GM12891 (cell line): Measurements from ENCODE around the gene PARD3.

Source experiments
- DNase-seq: peaks from one replicate; pipeline ENCODE4 v3.0.0; 2011; ENCODE audit warnings: low spot score; ENCODE audit not compliant: insufficient read length
- FAIRE-seq: peaks from 2 replicates; lab custom pipeline; 2011; peaks lifted over from hg19 to GRCh38; lab: Jason Lieb, UNC
- PAX5 ChIP-seq: IDR thresholded peaks from 2 replicates; pipeline ENCODE4 v1.6.1; 2011; ENCODE audit warnings: low read length, moderate library complexity, mild to moderate bottlenecking; ENCODE audit not compliant: insufficient read depth, severe bottlenecking
- POLR2A ChIP-seq: IDR thresholded peaks from 2 replicates; pipeline ENCODE4 v1.6.1; 2011; ENCODE audit warnings: low read depth, low read length, control low read depth
- POLR2AphosphoS5 ChIP-seq: IDR thresholded peaks from 2 replicates; pipeline ENCODE4 v1.6.1; 2011; ENCODE audit warnings: low read depth, low read length, control low read depth
- POU2F2 ChIP-seq: IDR thresholded peaks from 2 replicates; pipeline ENCODE4 v1.6.1; 2011; ENCODE audit warnings: low read depth, mild to moderate bottlenecking, control low read depth, low read length, moderate library complexity
- SPI1 ChIP-seq: IDR thresholded peaks from 2 replicates; pipeline ENCODE4 v1.6.1; 2011; ENCODE audit warnings: low read depth, low read length, control low read depth
- TAF1 ChIP-seq: IDR thresholded peaks from 2 replicates; pipeline ENCODE4 v1.6.1; 2011; ENCODE audit warnings: low read depth, low read length, control low read depth

Gene PARD3

GRCh38 chr10:34489973-34490745 lies 324.9 kb downstream of the PARD3 start:
- DNase-seq (no peak), FAIRE-seq (no peak)
- no peak for TF ChIP-seq SPI1
- TF ChIP-seq POLR2AphosphoS5 = no peak
- no peak for TF ChIP-seq POLR2A
- TF ChIP-seq POU2F2 = no peak
- no peak for TF ChIP-seq PAX5
- TF ChIP-seq TAF1 = no peak

DNA sequence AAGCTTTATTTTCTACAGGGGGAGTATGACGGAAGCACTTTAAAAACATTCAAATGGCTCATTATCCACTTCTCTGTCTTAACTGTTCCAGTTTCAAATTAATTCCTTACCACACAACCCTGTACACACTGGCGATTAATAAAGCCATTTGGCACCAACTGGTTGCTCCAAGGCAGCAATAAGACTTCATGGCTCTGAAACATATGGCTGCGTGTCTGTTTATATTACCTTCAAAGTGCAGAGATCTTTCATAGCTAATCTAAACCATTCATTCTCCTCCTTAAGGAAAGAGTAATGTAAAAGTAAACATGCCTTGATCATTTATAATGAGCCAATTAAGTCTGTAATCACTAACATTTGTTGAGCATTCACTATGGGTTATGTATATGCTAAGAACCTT lies 325.7 kb downstream of the PARD3 start:
- no peak for TF ChIP-seq POU2F2
- TF ChIP-seq SPI1 = no peak
- no peak for TF ChIP-seq TAF1
- no peak for TF ChIP-seq PAX5
- no peak for TF ChIP-seq POLR2AphosphoS5
- no peak for TF ChIP-seq POLR2A
- FAIRE-seq (no peak), DNase-seq (no peak)

GRCh38 chr10:34488476-34489130 lies 326.5 kb downstream of the PARD3 start:
- DNase-seq (no peak), FAIRE-seq (no peak)
- TF ChIP-seq POLR2AphosphoS5 = no peak
- TF ChIP-seq POU2F2 = no peak
- TF ChIP-seq PAX5 = no peak
- no peak for TF ChIP-seq TAF1
- TF ChIP-seq POLR2A = no peak
- TF ChIP-seq SPI1 = no peak

GRCh38 chr10:34486008-34486407 lies 329.1 kb downstream of the PARD3 start:
- no peak for TF ChIP-seq SPI1
- no peak for FAIRE-seq
- no peak for DNase-seq

GRCh38 chr10:34484164-34484563 lies 330.9 kb downstream of the PARD3 start:
- DNase-seq (no peak), FAIRE-seq (no peak)
- TF ChIP-seq POLR2A = no peak
- TF ChIP-seq POU2F2 = no peak
- no peak for TF ChIP-seq TAF1
- TF ChIP-seq SPI1 = no peak
- TF ChIP-seq PAX5 = no peak
- TF ChIP-seq POLR2AphosphoS5 = no peak

DNA sequence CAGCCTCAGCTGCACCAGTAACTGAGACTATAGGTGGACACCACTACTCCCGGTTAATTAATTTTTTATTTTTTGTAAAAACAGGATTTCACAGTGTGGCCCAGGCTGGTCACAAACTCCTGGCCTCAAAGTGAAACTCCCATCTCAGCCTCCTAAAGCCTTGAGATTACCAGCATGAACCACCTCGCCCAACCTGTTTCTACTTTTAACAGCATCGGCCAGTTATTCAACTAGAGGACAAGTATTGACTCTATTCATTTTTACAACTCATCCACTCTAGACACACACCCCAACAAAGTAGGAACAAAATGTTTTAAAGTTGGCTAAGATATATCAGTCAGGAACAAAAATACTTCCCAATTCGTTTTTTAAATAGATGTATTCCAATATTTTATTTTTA lies 334.8 kb downstream of the PARD3 start:
- TF ChIP-seq POLR2A (no peak), PAX5 (no peak), TAF1 (no peak), SPI1 (no peak), POLR2AphosphoS5 (no peak), POU2F2 (no peak)
- FAIRE-seq (no peak), DNase-seq (no peak)

DNA sequence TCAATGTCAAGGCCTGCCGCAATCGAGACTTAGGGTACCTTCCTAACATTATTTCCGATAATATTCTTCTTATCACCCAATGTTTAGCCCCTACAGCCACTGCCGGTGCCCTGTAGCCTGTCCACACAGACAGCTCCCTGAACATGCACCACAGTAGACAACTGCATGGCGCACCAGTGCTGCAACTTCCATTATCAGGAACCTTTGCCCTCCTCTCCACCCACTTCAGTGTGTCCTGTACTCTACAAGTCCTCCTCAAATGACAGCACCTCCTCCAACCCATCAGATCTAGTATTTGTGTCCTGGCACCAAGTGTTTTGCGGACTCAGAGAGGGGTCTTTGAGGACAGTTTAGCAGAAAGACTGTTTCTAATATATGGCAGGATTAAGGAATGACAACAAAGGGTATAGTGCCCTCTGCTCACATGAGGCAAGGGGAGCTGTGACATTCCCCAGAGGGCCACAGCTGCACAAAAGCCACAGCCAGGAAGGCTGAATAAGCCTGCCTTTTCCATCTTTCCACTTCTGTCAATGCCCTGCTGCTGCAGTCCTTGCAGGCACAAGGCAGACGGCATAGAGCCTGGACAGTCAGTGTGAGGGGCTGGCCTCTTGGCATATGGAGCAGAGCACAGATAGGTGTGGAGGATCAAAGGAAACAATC lies 335.4 kb downstream of the PARD3 start:
- no peak for DNase-seq
- TF ChIP-seq PAX5 = no peak
- TF ChIP-seq POLR2A = no peak
- no peak for TF ChIP-seq POU2F2
- TF ChIP-seq TAF1 = no peak
- TF ChIP-seq SPI1 = no peak
- no peak for TF ChIP-seq POLR2AphosphoS5
- FAIRE-seq = no peak

DNA sequence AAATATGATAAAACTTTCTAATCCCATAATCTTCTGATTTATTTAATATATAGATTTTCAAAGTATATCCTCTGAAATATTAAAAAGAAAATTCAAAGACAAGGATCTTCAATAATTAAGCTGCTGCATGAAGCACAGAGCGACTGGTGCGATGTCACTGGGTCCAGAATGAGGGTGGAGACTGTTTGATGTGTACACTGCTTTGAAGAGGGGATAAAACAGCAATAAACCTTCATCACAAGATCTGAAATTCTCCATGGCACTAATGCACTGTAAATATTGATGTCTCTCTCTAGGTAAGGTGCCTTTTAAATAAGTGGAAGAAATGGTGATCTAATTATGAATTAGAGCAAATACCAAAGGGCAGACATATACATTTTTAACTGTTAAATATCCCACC lies 337.8 kb downstream of the PARD3 start:
- TF ChIP-seq PAX5 (no peak), POU2F2 (no peak), SPI1 (no peak), TAF1 (no peak), POLR2AphosphoS5 (no peak), POLR2A (no peak)
- FAIRE-seq = no peak
- no peak for DNase-seq

- TF ChIP-seq POLR2A (no peak), SPI1 (no peak), TAF1 (no peak), POLR2AphosphoS5 (no peak), PAX5 (no peak), POU2F2 (no peak)
- FAIRE-seq = no peak
- no peak for DNase-seq
Measured at GRCh38 chr10:34476608-34477007, 338.5 kb downstream of the PARD3 start.

DNA sequence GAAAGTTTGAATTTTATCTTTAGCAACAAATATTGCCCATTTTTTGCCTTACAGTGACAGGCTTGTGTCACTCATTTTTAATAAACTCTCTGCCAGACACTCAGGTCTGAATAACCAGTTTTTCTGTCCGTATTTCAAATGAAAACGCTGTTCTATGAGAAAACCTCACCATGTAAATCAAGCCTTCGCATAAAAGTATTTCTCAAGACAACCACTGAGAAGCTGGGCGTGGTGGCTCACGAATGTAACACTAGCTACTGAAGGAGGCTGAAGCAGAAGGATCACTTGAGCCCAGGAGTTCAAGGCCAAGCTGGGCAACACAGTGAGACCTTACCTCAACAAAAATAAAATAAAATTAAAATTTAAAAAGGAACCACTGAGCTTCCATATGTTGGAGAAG lies 339.3 kb downstream of the PARD3 start:
- TF ChIP-seq PAX5 = no peak
- DNase-seq (no peak), FAIRE-seq (no peak)

DNA sequence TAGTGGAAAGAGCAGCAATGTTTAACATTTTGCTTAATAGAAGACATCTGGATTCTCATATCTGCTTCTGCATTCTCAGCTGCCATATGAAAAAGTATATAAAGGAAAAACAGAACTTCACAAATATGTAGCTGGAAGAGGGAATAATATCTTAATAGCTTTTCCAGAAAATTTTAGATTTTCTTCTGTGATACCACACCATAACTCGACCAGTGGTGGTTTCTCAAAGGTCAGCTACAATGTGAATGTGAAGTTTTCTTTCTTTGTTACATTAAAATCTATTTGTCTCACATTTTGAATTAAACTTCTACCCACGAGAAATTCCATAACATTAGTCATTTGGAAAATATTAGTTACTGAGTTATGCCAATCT lies 339.8 kb downstream of the PARD3 start:
- no peak for TF ChIP-seq TAF1
- TF ChIP-seq SPI1 = no peak
- no peak for TF ChIP-seq POLR2AphosphoS5
- TF ChIP-seq POU2F2 = no peak
- TF ChIP-seq POLR2A = no peak
- TF ChIP-seq PAX5 = no peak
- FAIRE-seq (no peak), DNase-seq (no peak)
